Peyer's patch (tissue), 4 donors: ENCODE results near the gene PPP1R12B. TPM values are rescaled to one million over a fixed set of nuclear protein-coding genes. Genes with fewer than 3 reads are reported as not detected.
"Not testable (repeated sequence)": the region's sequence is repeated elsewhere in the genome, so short reads cannot be mapped to it uniquely, and the experiment has no call there.

Source experiments
- DNase-seq, 3 donors: peaks; one replicate each; pipeline ENCODE4 v3.0.0-alpha.2; 2017 to 2019
- H3K27ac ChIP-seq, 4 donors: fragments of 200-600 bp; sonication (generic); one replicate each; pipeline ENCODE4 v1.5.1; 2016 to 2019
- H3K27me3 ChIP-seq, 2 donors: fragments of 200-600 bp; sonication (generic); one replicate each; pipeline ENCODE4 v1.5.1; 2019
- H3K36me3 ChIP-seq, 3 donors: fragments of 200-600 bp; sonication (generic); one replicate each; pipeline ENCODE4 v1.5.1; 2016 to 2019
- H3K4me1 ChIP-seq, 4 donors: fragments of 200-600 bp; sonication (generic); one replicate each; pipeline ENCODE4 v1.5.1; 2016 to 2019
- H3K4me3 ChIP-seq, 4 donors: fragments of 200-600 bp; sonication (generic); 1 replicate in 3 of 4; 2 replicates in 1 of 4; pipeline ENCODE4 v1.5.1; 2016 to 2019; ENCODE audit warnings: mild to moderate bottlenecking in 1 of 4
- H3K9me3 ChIP-seq, 4 donors: fragments of 200-600 bp; sonication (generic); one replicate each; pipeline ENCODE4 v1.5.1; 2016 to 2019; ENCODE audit warnings: mild to moderate bottlenecking in 1 of 4
- POLR2A ChIP-seq, 2 donors: fragments of 450-650 bp; IDR thresholded peaks; one replicate each; pipeline ENCODE4 v1.5.1; 2017; ENCODE audit warnings: antibody characterized with exemption in 2 of 2, mild to moderate bottlenecking in 2 of 2, moderate library complexity in 2 of 2
- total RNA-seq, 4 donors: library from RNA; depleted of rRNA; stranded (reverse); fragments of >200 nt; gene quantifications; one replicate each; pipeline ENCODE4 v1.1.0, GENCODE V29; 2016
- TF ChIP-seq, protein P1 (sequence below), 6 experiments: fragments of 450-650 bp in 4 of 6; fragments of 200-600 bp in 2 of 6; sonication (generic) in 1 of 6; IDR thresholded peaks; one replicate each; pipeline ENCODE4 v1.5.1; 2017 to 2019; ENCODE audit warnings: antibody characterized with exemption in 6 of 6, mild to moderate bottlenecking in 3 of 6, moderate library complexity in 1 of 6

PPP1R12B gene
- total RNA-seq, 4 donors from 2014 or later: 33.1 to 131 (median 90.8) TPM

DNA sequence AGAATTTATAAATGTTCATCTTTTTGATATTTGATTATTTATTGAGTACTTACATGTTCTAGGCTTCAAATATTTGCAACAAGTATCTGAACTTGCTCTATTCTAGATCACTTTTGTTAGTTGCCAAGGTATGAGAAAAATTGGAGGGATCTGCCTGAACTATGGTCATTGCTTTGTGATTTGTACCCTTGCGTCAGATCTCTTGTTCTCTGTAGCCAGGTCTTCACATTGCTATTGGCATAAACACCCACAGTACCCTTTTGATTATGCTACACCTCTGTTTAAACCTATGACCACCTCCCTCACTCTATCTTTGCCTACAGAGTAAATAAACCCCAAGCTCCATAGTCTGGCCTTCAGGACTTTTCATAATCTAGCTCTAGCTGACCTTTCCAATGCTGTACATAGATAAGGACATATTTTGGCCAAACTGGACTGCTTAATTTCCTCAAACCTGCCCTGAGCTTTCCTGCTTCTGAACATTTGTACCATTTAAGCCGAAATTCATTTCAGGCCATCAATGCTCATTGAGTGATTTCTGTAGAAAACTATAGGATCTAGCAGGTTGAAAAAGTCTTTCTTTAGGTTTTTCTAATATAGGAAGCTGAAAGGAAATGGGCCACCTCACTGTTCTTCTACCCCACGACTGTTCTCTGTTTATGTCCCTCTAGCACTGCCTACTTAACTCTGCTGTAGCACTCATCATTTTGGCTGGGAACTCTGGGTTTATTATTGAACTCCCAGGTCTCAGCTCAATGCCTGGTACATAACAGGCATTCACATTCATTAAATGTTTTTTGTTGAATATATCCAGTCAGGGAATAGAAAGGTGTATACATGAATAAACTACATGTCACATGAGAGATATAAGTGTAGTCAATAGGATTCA lies 84.9 kb downstream of the PPP1R12B start:
- H3K9me3 ChIP-seq: no peaks in the 10 kb centered on the region
- no peak for DNase-seq
- no peak for TF ChIP-seq POLR2A (IDR thresholded peaks at IDR 0.05)
- TF ChIP-seq, protein P1, sequence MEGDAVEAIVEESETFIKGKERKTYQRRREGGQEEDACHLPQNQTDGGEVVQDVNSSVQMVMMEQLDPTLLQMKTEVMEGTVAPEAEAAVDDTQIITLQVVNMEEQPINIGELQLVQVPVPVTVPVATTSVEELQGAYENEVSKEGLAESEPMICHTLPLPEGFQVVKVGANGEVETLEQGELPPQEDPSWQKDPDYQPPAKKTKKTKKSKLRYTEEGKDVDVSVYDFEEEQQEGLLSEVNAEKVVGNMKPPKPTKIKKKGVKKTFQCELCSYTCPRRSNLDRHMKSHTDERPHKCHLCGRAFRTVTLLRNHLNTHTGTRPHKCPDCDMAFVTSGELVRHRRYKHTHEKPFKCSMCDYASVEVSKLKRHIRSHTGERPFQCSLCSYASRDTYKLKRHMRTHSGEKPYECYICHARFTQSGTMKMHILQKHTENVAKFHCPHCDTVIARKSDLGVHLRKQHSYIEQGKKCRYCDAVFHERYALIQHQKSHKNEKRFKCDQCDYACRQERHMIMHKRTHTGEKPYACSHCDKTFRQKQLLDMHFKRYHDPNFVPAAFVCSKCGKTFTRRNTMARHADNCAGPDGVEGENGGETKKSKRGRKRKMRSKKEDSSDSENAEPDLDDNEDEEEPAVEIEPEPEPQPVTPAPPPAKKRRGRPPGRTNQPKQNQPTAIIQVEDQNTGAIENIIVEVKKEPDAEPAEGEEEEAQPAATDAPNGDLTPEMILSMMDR (IDR thresholded peaks at IDR 0.05): no peak
- H3K27ac ChIP-seq: no peak overlapping the region
- H3K36me3 ChIP-seq: peaks cover 0 to 72% (median 0%) of the 10 kb centered on the region in 3 donors
- H3K4me1 ChIP-seq: no peaks in the 10 kb centered on the region
- no peaks in the 10 kb centered on the region for H3K27me3 ChIP-seq
- H3K4me3 ChIP-seq: no peak overlapping the region

DNA sequence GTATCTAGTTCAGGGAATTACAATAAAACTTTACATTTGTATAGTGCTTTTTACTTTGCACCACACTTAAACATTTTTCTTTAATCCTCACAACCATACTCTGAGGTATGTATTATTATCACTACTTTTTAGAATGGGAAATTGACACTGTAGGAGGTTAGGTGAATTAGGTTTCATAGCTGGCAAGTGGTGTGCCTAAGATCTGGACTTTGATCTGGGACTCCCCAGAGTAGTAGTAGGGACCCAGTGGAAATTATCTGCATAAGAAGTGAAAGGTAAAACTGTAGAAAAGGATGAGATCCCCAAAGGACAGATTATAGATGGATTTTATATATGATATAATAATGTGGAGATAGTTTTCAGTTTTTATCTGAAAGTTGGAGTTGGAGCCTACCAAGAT lies 85.6 kb downstream of the PPP1R12B start:
- peaks cover 0 to 74% (median 0%) of the 10 kb centered on the region in 3 donors for H3K36me3 ChIP-seq
- no peak for DNase-seq
- TF ChIP-seq, protein P1 (IDR thresholded peaks at IDR 0.05): no peak
- TF ChIP-seq POLR2A (IDR thresholded peaks at IDR 0.05): no peak

DNA sequence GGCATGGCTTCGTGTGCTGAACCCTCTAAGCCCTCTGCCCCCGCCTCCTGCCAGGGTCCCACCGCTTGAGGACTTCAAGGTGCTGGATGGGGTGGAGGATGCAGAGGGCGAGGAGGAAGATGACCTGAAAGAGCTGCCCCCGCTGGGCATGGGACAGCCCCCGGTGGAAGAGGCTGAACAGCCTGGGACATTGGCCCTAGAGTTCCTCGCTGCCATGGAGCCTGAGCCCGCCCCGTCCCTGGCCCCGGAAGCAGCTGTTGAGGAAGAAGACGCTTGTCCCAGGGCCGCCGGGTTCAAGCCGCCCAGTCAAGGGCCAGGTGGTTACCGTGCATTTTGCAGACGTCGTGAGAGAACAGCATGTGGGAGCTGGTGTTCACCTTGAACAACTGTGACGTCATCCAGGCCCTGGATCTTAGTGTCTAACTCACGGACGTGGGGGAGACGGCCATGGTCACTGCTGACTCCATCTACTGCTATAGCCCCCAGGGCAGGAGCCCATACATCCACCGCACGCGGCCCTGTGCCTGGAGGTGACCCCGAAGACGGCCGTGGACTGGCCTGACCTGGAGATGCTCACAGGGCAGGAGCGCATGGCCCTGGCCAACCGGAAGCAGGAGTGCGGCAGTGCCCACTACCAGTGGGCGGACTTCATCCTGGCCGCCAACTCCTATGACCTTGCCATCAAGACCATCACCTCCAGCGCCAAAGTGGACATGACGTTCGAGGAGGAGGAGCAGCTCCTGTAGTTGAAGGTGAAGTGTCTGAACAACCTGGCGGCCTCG lies 90.1 kb downstream of the PPP1R12B start:
- TF ChIP-seq, protein P1 (IDR thresholded peaks at IDR 0.05): no peak
- Histone ChIP-seq H3K9me3 (no peaks in the 10 kb centered on the region), H3K4me3 (no peak overlapping the region)

More for the DNA sequence above, 85.6 kb downstream of the PPP1R12B start:
- H3K4me1 ChIP-seq: no peaks in the 10 kb centered on the region
- H3K27ac ChIP-seq: no peak overlapping the region
- no peaks in the 10 kb centered on the region for H3K27me3 ChIP-seq
- no peak overlapping the region for H3K4me3 ChIP-seq
- H3K9me3 ChIP-seq: no peaks in the 10 kb centered on the region

DNA sequence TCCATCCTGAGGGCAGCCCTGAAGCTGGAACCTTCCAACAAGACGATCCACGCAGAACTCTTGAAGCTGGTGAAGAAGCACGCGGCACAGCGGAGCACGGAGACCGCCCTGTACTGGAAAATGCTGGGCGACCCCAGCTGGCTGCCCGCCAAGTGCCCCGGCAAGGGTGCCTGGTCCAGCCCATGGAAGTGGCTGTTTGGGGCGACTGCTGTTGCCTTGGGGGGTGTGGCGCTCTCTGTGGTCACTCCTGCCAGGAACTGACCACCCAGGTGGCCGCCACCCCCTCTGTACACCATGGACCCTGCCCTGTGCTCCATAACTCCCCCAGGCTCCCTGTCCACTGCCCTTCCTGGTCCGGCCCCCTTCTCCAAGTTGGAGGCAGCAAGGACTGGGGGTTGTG lies 90.8 kb downstream of the PPP1R12B start:
- H3K36me3 ChIP-seq: peaks cover 0 to 75% (median 0%) of the 10 kb centered on the region in 3 donors
- H3K4me1 ChIP-seq: no peaks in the 10 kb centered on the region
- no peak overlapping the region for H3K4me3 ChIP-seq
- no peaks in the 10 kb centered on the region for H3K9me3 ChIP-seq
- no peak overlapping the region for H3K27ac ChIP-seq
- DNase-seq: no peak
- H3K27me3 ChIP-seq: no peaks in the 10 kb centered on the region
- TF ChIP-seq, protein P1 (IDR thresholded peaks at IDR 0.05): no peak
- no peak for TF ChIP-seq POLR2A (IDR thresholded peaks at IDR 0.05)

More for the DNA sequence above, 90.1 kb downstream of the PPP1R12B start:
- Histone ChIP-seq H3K36me3 (peaks cover 0 to 76% (median 0%) of the 10 kb centered on the region in 3 donors), H3K27ac (no peak overlapping the region), H3K4me1 (no peaks in the 10 kb centered on the region), H3K27me3 (no peaks in the 10 kb centered on the region)
- DNase-seq: no peak

DNA sequence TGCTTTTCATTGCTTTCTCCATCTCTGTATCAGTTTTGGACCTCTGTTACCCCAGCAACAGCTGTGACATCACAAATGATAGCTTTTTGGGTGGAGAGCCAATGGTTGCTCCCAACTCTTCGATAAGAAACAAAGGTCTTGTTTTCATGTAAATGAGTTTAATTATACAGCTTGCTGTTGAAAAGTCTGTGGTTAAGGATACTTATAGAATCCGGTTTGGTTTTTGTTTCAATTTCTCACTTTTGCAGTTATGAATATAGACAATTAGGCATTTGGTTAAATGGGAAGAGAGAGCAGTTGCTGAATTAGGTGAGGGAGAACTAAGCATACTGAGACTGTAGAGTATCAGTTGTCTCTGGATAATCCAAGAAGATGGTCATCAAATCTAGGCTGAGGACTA lies 99.6 kb downstream of the PPP1R12B start:
- not testable (repeated sequence) for H3K27me3 ChIP-seq, H3K4me1 ChIP-seq, H3K9me3 ChIP-seq, H3K27ac ChIP-seq, H3K4me3 ChIP-seq, DNase-seq
- H3K36me3 ChIP-seq: peaks cover 0 to 25% (median 0%) of the 10 kb centered on the region in 3 donors

DNA sequence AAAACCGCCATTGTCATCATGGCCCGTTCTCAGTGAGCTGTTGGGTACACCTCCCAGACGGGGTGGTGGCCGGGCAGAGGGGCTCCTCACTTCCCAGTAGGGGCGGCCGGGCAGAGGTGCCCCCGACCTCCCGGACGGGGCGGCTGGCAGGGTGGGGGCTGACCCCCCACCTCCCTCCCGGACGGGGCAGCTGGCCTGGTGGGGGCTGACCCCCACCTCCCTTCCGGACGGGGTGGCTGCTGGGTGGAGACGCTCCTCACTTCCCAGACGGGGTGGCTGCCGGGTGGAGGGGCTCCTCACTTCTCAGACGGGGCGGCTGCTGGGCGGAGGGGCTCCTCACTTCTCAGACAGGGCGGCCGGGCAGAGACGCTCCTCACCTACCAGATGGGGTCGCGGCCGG lies 103.1 kb downstream of the PPP1R12B start:
- not testable (repeated sequence) for DNase-seq, H3K27me3 ChIP-seq, H3K4me1 ChIP-seq, H3K27ac ChIP-seq, H3K4me3 ChIP-seq, H3K9me3 ChIP-seq
- H3K36me3 ChIP-seq: peaks cover 0 to 24% (median 0%) of the 10 kb centered on the region in 3 donors
